ENCODE results near the gene RPS6KA2. TPM values are rescaled to one million over a fixed set of nuclear protein-coding genes. Genes with fewer than 3 reads are reported as not detected.

RPS6KA2 gene
- 10 to 100 TPM; 11.8 to 66.0 (median 19.2) TPM for total RNA-seq

- peaks cover 0 to 48% (median 0%) of the 10 kb centered on the region in 4 donors for H3K27me3 ChIP-seq
- 0 to 1% methylated on average over 17 to 29 of the region's 87 CpGs for WGBS, 2 donors
- peak within 1 kb of the TSS; percentile 82 to 96 (median 90) for H3K27ac ChIP-seq
- intact Hi-C loops (cut with DNase I), result no loop called here
- peak; percentile 99 for DNase-seq
- no peaks in the 10 kb centered on the region for H3K36me3 ChIP-seq
- H3K4me3 ChIP-seq, result peak within 1 kb of the TSS; percentile 66 to 93 (median 74)
- TF ChIP-seq CTCF (IDR thresholded peaks at IDR 0.05) (peak in 1 of 6 experiments; percentile 21), POLR2A (IDR thresholded peaks at IDR 0.05) (peak in 3 of 4 donors; percentile 55 to 96 (median 89))
- no peaks in the 10 kb centered on the region for H3K9me3 ChIP-seq
- peaks cover 17 to 59% (median 21%) of the 10 kb centered on the region in 3 donors for H3K4me1 ChIP-seq
Observed at GRCh38 chr6:166627033-166627874, at the start of gene RPS6KA2. Gene RPS6KA2 (minus strand): TSS chr6:166627251. CDS start chr6:166627019, 232 bp downstream.

GRCh38 chr6:166676270-166676860 is 49.3 kb upstream of the RPS6KA2 start:
- Histone ChIP-seq H3K4me3 (no peak overlapping the region), H3K4me1 (peaks cover 0 to 20% (median 3%) of the 10 kb centered on the region in 3 donors), H3K27ac (no peak overlapping the region), H3K36me3 (no peaks in the 10 kb centered on the region), H3K27me3 (peaks cover 0 to 10% (median 0%) of the 10 kb centered on the region in 4 donors), H3K9me3 (no peaks in the 10 kb centered on the region)
- WGBS, 2 donors, result 92 to 94% methylated on average over 13 to 14 of the region's 14 CpGs
- intact Hi-C loops (cut with DNase I), result no loop called here
- TF ChIP-seq POLR2A (IDR thresholded peaks at IDR 0.05), result no peak
- DNase-seq, result no peak

GRCh38 chr6:166675736-166676135 is 48.7 kb upstream of the RPS6KA2 start:
- intact Hi-C loops (cut with DNase I), result no loop called here
- WGBS, 2 donors, result 48 to 83% methylated on average over 1 to 7 of the region's 9 CpGs

DNA sequence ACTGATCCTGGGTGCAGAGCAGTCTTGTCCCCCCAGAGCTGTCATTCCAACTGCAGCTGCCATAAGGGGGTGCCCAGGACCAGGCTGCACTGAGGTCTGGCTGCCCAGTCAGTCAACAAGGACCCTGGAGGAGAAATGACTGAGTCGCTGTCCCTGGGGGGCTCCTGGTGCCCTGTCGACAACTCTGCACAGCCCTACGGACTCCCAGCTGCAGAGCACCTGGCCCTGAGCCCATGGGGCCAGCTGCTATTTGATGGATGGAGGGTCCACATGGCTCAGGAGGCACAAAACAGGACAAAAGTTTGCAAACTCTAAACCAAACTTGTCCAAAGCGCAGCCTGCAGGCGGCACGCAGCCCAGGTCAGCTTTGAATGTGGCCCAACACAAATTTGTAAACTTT is 46.3 kb upstream of the RPS6KA2 start:
- intact Hi-C loops (cut with DNase I), result no loop called here
- DNase-seq, result no peak
- no peak overlapping the region for H3K4me3 ChIP-seq
- H3K4me1 ChIP-seq, result peaks cover 0 to 20% (median 3%) of the 10 kb centered on the region in 3 donors
- TF ChIP-seq POLR2A (IDR thresholded peaks at IDR 0.05) (no peak), CTCF (IDR thresholded peaks at IDR 0.05) (no peak)
- H3K9me3 ChIP-seq, result no peaks in the 10 kb centered on the region
- H3K27ac ChIP-seq, result no peak overlapping the region
- peaks cover 0 to 31% (median 0%) of the 10 kb centered on the region in 4 donors for H3K27me3 ChIP-seq
- WGBS, 2 donors, result 67 to 84% methylated on average over 3 to 4 of the region's 6 CpGs
- H3K36me3 ChIP-seq, result no peaks in the 10 kb centered on the region

More at GRCh38 chr6:166675736-166676135, 48.7 kb upstream of the RPS6KA2 start:
- no peak for TF ChIP-seq CTCF (IDR thresholded peaks at IDR 0.05)
- no peak for TF ChIP-seq POLR2A (IDR thresholded peaks at IDR 0.05)
- H3K9me3 ChIP-seq, result no peaks in the 10 kb centered on the region
- H3K4me3 ChIP-seq, result no peak overlapping the region
- peaks cover 0 to 20% (median 3%) of the 10 kb centered on the region in 3 donors for H3K4me1 ChIP-seq
- H3K36me3 ChIP-seq, result no peaks in the 10 kb centered on the region
- H3K27ac ChIP-seq, result no peak overlapping the region
- H3K27me3 ChIP-seq, result peaks cover 0 to 15% (median 0%) of the 10 kb centered on the region in 4 donors
- no peak for DNase-seq

DNA sequence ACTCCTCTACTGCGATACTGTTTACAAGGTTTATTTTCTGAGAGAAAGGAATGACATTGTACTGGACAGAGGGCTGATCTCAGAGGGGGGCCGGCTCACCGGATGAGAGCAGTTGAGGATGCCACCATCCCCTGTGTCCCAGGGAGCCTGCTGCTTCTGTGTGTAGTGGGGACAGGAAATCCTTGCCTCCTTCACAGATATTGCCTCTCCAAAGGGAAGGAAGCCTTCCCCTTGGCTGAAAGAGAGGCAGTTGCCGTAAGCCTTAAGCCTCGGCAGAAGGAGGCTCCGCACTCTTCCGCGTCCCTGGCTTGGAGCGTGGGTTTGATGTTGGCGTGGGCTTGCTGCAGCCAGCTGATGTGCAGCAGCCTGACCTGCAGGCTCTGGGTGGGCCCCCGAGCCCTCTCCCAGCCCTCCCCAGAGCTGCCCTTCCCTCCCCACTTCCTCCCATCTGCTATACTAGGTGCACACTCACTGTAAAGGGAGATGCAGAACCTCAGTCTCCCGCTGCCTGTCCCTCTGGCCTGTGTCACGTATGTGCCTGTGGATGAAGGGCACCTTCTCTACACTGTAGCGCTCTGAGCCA is 45.7 kb upstream of the RPS6KA2 start:
- H3K4me3 ChIP-seq, result no peak overlapping the region
- no peak overlapping the region for H3K27ac ChIP-seq
- peaks cover 0 to 31% (median 0%) of the 10 kb centered on the region in 4 donors for H3K27me3 ChIP-seq
- 52 to 60% methylated on average over 5 to 12 of the region's 14 CpGs for WGBS, 2 donors
- intact Hi-C loops (cut with DNase I), result no loop called here
- H3K4me1 ChIP-seq, result peaks cover 0 to 20% (median 3%) of the 10 kb centered on the region in 3 donors
- H3K9me3 ChIP-seq, result no peaks in the 10 kb centered on the region
- no peak for DNase-seq
- TF ChIP-seq POLR2A (IDR thresholded peaks at IDR 0.05) (no peak), CTCF (IDR thresholded peaks at IDR 0.05) (no peak)
- no peaks in the 10 kb centered on the region for H3K36me3 ChIP-seq
